MM.1S (cell line): ENCODE results near the gene XPNPEP2.

Source experiments
- CTCF ChIP-seq: fragments of 300-600 bp; sonication (generic); IDR thresholded peaks from 2 replicates; pipeline ENCODE4 v1.5.1; 2016; ENCODE audit warnings: antibody characterized with exemption, low read length, mixed read lengths
- EZH2 ChIP-seq: fragments of 300-600 bp; sonication (generic); optimal IDR thresholded peaks from 2 replicates; pipeline ENCODE3; 2017; ENCODE audit warnings: low read depth, mild to moderate bottlenecking, antibody characterized with exemption, low read length, mixed read lengths
- EZH2phosphoT487 ChIP-seq: fragments of 300-600 bp; sonication (generic); IDR thresholded peaks from 2 replicates; pipeline ENCODE4 v1.6.1; 2018; ENCODE audit warnings: antibody characterized with exemption, low read length

GRCh38 chrX:129719931-129720530 is 18.7 kb upstream of the XPNPEP2 start:
- no peak for TF ChIP-seq CTCF
- no peak for TF ChIP-seq EZH2phosphoT487
- no peak for TF ChIP-seq EZH2
